ENCODE results near the gene PRR23B.

The PRR23B gene

GRCh38 chr3:138974462-138974861, 46.3 kb downstream of the PRR23B start:
- DNase-seq (ENCODE audit: insufficient read length, low spot score): no peak
- TF ChIP-seq SPI1 (IDR thresholded peaks at IDR 0.05; ENCODE audit: low read depth, low read length) (no peak), TAF1 (IDR thresholded peaks at IDR 0.05; ENCODE audit: low read depth, low read length) (no peak), POLR2A (IDR thresholded peaks at IDR 0.05; ENCODE audit: low read depth, low read length) (no peak), POLR2AphosphoS5 (IDR thresholded peaks at IDR 0.05; ENCODE audit: low read depth, low read length) (no peak), POU2F2 (IDR thresholded peaks at IDR 0.05; ENCODE audit: low read depth, low read length) (no peak), PAX5 (IDR thresholded peaks at IDR 0.05; ENCODE audit: insufficient read depth, low read length, severe bottlenecking) (no peak)
- FAIRE-seq: no peak

GRCh38 chr3:138972941-138973340, 47.8 kb downstream of the PRR23B start:
- TF ChIP-seq TAF1 (IDR thresholded peaks at IDR 0.05; ENCODE audit: low read depth, low read length): no peak
- TF ChIP-seq SPI1 (IDR thresholded peaks at IDR 0.05; ENCODE audit: low read depth, low read length): no peak
- no peak for TF ChIP-seq POLR2AphosphoS5 (IDR thresholded peaks at IDR 0.05; ENCODE audit: low read depth, low read length)
- TF ChIP-seq PAX5 (IDR thresholded peaks at IDR 0.05; ENCODE audit: insufficient read depth, low read length, severe bottlenecking): no peak
- TF ChIP-seq POU2F2 (IDR thresholded peaks at IDR 0.05; ENCODE audit: low read depth, low read length): no peak
- FAIRE-seq (no peak), DNase-seq (ENCODE audit: insufficient read length, low spot score) (no peak)

GRCh38 chr3:138971766-138972320, 48.9 kb downstream of the PRR23B start:
- TF ChIP-seq SPI1 (IDR thresholded peaks at IDR 0.05; ENCODE audit: low read depth, low read length): no peak
- DNase-seq (ENCODE audit: insufficient read length, low spot score): no peak
- FAIRE-seq: no peak

All from GM12891 (cell line).